ENCODE measurements around the gene CPLX4.

DNA sequence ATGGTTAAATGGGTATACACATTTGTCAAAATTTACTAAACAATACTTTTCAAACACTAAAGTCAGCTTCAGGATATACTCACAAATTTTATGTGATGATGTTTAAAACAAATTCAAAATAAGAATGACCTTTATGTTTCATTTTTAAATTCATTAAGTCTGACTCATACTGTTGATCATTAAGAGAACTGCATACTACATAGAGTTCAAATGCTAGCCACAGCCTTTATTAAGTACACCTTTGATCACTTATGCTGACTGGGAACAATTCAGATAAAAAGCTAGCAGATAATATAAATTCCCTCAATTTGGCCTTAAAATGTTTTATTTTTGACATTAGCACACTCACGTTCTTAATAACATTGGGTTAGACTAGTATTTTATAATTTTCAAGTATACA lies 26.5 kb upstream of the CPLX4 start:
- TF ChIP-seq, protein P1, sequence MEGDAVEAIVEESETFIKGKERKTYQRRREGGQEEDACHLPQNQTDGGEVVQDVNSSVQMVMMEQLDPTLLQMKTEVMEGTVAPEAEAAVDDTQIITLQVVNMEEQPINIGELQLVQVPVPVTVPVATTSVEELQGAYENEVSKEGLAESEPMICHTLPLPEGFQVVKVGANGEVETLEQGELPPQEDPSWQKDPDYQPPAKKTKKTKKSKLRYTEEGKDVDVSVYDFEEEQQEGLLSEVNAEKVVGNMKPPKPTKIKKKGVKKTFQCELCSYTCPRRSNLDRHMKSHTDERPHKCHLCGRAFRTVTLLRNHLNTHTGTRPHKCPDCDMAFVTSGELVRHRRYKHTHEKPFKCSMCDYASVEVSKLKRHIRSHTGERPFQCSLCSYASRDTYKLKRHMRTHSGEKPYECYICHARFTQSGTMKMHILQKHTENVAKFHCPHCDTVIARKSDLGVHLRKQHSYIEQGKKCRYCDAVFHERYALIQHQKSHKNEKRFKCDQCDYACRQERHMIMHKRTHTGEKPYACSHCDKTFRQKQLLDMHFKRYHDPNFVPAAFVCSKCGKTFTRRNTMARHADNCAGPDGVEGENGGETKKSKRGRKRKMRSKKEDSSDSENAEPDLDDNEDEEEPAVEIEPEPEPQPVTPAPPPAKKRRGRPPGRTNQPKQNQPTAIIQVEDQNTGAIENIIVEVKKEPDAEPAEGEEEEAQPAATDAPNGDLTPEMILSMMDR (IDR thresholded peaks at IDR 0.05): no peak
- TF ChIP-seq POLR2A (IDR thresholded peaks at IDR 0.05): no peak
